Measurements from ENCODE around the gene TPGS1. TPM values are rescaled to one million over a fixed set of nuclear protein-coding genes. Genes with fewer than 3 reads are reported as not detected.

The TPGS1 gene
- total RNA-seq, 1 experiment from 2014 or later: 13.8 TPM

DNA sequence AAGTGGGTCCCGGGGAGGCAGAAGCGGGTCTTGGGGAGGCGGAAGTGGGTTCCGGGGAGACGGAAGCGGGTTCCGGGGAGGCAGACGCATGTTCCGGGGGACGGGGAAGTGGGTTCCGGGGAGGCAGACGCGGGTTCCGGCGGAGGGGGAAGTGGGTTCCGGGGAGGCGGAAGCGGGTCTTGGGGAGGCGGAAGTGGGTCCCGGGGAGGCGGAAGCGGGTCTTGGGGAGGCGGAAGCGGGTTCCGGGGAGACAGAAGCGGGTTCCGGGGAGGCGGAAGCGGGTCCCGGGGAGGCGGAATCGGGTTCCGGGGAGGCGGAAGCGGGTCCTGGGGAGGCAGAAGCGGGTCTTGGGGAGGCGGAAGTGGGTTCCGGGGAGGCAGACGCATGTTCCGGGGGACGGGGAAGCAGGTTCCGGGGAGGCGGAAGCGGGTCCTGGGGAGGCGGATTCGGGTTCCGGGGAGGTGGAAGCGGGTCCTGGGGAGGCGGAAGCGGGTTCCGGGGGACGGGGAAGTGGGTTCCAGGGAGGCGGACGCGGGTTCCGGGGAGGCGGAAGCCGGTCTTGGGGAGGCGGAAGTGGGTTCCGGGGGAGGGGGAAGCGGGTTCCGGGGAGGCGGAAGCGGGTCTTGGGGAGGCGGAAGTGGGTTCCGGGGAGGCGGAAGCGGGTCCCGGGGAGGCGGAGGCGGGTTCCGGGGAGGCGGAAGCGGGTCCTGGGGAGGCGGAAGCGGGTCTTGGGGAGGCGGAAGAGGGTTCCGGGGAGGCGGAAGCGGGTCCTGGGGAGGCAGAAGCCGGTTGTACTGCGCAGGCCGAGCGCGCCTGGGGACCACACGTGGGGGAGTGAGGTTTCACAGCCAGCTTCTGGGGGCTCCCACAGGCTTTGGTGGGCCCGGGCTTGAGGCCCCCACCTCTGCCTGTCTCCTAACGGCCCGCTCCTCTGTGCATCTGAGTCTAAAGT is 48.9 kb upstream of the TPGS1 start:
- H3K9me3 ChIP-seq (ENCODE audit: insufficient read depth, low read depth): no peaks in the 10 kb centered on the region
- peaks cover 49% of the 10 kb centered on the region for H3K27me3 ChIP-seq (ENCODE audit: insufficient read depth, low read depth)
- DNase-seq: no peak
- TF ChIP-seq, protein P1, sequence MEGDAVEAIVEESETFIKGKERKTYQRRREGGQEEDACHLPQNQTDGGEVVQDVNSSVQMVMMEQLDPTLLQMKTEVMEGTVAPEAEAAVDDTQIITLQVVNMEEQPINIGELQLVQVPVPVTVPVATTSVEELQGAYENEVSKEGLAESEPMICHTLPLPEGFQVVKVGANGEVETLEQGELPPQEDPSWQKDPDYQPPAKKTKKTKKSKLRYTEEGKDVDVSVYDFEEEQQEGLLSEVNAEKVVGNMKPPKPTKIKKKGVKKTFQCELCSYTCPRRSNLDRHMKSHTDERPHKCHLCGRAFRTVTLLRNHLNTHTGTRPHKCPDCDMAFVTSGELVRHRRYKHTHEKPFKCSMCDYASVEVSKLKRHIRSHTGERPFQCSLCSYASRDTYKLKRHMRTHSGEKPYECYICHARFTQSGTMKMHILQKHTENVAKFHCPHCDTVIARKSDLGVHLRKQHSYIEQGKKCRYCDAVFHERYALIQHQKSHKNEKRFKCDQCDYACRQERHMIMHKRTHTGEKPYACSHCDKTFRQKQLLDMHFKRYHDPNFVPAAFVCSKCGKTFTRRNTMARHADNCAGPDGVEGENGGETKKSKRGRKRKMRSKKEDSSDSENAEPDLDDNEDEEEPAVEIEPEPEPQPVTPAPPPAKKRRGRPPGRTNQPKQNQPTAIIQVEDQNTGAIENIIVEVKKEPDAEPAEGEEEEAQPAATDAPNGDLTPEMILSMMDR (conservative IDR thresholded peaks at IDR 0.05): no peak
- no peak for TF ChIP-seq EZH2 (IDR thresholded peaks at IDR 0.05; ENCODE audit: low read depth)
- H2AFZ ChIP-seq: no peak overlapping the region
- H4K20me1 ChIP-seq (ENCODE audit: insufficient read depth): no peaks in the 10 kb centered on the region
- H3K4me2 ChIP-seq: no peak overlapping the region
- ChIA-PET CTCF (no interaction called here), POLR2A (ENCODE audit: unreplicated experiment) (no interaction called here)
- no peaks in the 10 kb centered on the region for H3K79me2 ChIP-seq (ENCODE audit: low read depth)
- no peaks in the 10 kb centered on the region for H3K4me1 ChIP-seq (replicated peaks; ENCODE audit: insufficient read depth)
- no peaks in the 10 kb centered on the region for H3K9me2 ChIP-seq (ENCODE audit: insufficient read depth)
- H3F3A ChIP-seq (ENCODE audit: insufficient read depth, low read depth): peaks cover 13% of the 10 kb centered on the region; the same call in 1 of the 2 replicates
- intact Hi-C loops (cut with micrococcal nuclease; ENCODE audit: unreplicated experiment): no loop called here
- H3K36me3 ChIP-seq (ENCODE audit: low read depth): no peaks in the 10 kb centered on the region
- H3K27ac ChIP-seq: no peak overlapping the region
- BruUV-seq (replicated peaks): no TSS peak
- H3K4me3 ChIP-seq: no peak overlapping the region

DNA sequence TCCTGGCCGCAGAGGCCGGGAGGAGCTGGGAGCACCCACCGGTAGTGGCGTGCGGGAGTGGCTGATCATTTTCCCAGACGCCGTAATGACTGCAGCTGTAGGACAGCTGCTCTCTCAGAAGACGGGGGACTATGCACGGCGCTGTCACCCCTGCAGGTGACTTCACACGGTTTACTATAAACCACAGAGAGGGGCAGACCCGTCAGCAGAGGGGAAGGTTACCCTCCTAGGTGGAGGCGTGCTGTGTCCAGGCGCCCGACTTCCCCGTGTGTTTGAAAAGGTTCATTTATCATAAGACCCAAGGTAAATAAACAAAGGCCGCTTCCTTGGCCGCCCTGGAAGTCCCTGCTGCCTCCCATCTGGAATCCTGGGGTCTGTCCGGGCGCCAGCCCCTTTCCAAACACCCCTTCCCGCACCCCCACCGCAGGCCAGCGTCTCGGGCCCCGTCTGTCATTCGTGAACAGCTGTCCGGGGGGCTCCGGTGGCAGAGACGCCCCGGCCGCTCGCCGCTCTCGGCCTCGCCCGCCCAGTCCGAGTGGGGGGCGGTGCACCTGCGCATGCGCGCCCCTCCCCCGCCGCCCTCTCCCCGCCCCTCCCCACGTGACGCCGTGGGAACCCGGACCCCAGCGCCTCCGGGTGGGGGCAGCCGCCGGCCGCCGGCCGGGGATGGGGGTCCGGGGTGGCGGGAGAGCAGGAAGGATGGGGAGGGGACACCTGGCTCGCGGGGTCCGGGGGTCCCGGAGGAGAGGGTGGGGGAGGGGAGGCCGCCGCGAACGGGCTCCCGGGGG is 47.4 kb upstream of the TPGS1 start:
- Histone ChIP-seq H3K27ac (no peak overlapping the region), H3K4me2 (peak overlapping the region; percentile 95), H3K27me3 (ENCODE audit: insufficient read depth, low read depth) (peaks cover 33% of the 10 kb centered on the region), H3K36me3 (ENCODE audit: low read depth) (no peaks in the 10 kb centered on the region), H3K4me3 (peak overlapping the region; percentile 67), H4K20me1 (ENCODE audit: insufficient read depth) (no peaks in the 10 kb centered on the region), H3K4me1 (replicated peaks; ENCODE audit: insufficient read depth) (no peaks in the 10 kb centered on the region), H3F3A (ENCODE audit: insufficient read depth, low read depth) (peaks cover 13% of the 10 kb centered on the region; the same call in 1 of the 2 replicates), H2AFZ (peak overlapping the region; percentile 86), H3K9me3 (ENCODE audit: insufficient read depth, low read depth) (no peaks in the 10 kb centered on the region), H3K79me2 (ENCODE audit: low read depth) (no peaks in the 10 kb centered on the region), H3K9me2 (ENCODE audit: insufficient read depth) (no peaks in the 10 kb centered on the region)
- DNase-seq: peak in 1 of 2 experiments; percentile 51
- TF ChIP-seq EZH2 (IDR thresholded peaks at IDR 0.05; ENCODE audit: low read depth): no peak
- TF ChIP-seq, protein P1 (conservative IDR thresholded peaks at IDR 0.05): no peak
- no TSS peak for BruUV-seq (replicated peaks)
- intact Hi-C loops (cut with micrococcal nuclease; ENCODE audit: unreplicated experiment): no loop called here
- POLR2A ChIA-PET (ENCODE audit: unreplicated experiment): no interaction called here
- CTCF ChIA-PET: no interaction called here

DNA sequence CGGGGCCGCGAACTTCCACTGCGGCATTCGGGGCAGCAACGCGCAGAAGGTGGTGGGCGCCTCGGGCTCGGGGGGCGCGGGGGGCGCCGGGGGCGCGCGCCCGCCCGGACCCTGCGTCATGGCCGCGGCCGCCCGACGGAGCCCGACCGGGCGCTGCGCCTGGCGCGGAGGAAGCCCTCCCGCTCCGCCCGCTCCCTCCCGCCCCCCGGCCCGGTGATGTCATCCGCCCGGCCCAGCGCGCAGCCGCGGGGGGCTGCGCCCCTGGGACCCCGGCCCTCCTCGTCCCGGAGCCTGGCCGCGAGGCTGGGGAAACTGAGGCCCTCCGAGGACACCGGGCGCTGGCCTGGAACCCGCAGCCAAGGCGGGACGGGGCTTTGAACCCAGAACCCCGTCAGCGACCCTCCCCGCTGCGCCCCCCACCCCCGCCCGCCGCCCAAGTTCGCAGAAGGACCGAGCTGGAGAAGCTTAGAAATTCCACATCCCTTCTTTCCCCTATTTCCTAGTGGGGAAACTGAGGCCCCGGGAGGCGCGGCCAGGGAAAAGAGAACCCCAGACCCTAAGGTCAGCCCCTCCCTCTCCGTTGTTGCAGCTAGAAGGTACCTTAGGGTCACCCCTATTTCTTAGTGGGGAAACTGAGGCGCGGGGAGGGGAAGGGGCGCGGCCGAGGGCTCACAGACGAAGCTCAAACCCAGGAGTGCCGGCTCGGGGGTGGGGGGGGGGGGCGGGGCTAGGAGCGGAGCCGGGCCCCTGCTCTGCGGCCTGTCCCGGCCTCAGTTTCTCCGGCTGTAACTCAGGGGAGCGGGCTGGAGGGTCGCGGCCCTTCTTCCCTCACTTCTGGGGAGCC is 46.2 kb upstream of the TPGS1 start, which contains the start of gene SHC2:
Gene SHC2, minus strand, starts transcription at position 157 of the 844 bp plus-strand sequence. Its CDS starts 37 bp downstream, at position 120.
- Histone ChIP-seq H3F3A (ENCODE audit: insufficient read depth, low read depth) (peaks cover 13% of the 10 kb centered on the region; the same call in 1 of the 2 replicates), H3K9me3 (ENCODE audit: insufficient read depth, low read depth) (no peaks in the 10 kb centered on the region), H3K4me1 (replicated peaks; ENCODE audit: insufficient read depth) (no peaks in the 10 kb centered on the region), H3K27me3 (ENCODE audit: insufficient read depth, low read depth) (peaks cover 21% of the 10 kb centered on the region), H3K79me2 (ENCODE audit: low read depth) (no peaks in the 10 kb centered on the region), H3K4me3 (peak within 1 kb of the TSS; percentile 67), H2AFZ (peak within 1 kb of the TSS; percentile 86), H4K20me1 (ENCODE audit: insufficient read depth) (no peaks in the 10 kb centered on the region), H3K36me3 (ENCODE audit: low read depth) (no peaks in the 10 kb centered on the region), H3K27ac (no peak within 1 kb of the TSS), H3K9me2 (ENCODE audit: insufficient read depth) (no peaks in the 10 kb centered on the region), H3K4me2 (peak within 1 kb of the TSS; percentile 95)
- POLR2A ChIA-PET (ENCODE audit: unreplicated experiment): no interaction called here
- intact Hi-C loops (cut with micrococcal nuclease; ENCODE audit: unreplicated experiment): no loop called here
- TF ChIP-seq, protein P1 (conservative IDR thresholded peaks at IDR 0.05): no peak
- no peak for TF ChIP-seq EZH2 (IDR thresholded peaks at IDR 0.05; ENCODE audit: low read depth)
- BruUV-seq (replicated peaks): no TSS peak
- CTCF ChIA-PET: interaction anchor here (0.5 kb wide), 1 partner anchor 45 kb away, joined by 8 read pairs; no protein-coding TSS in a partner anchor
- DNase-seq: no peak

Measured in PC-9 (cell line).